HepG2 (cell line): ENCODE data around the gene STRN3. TPM values are rescaled to one million over a fixed set of nuclear protein-coding genes. Genes with fewer than 3 reads are reported as not detected.

Experiments used
- ATAD3A ChIP-seq: sonication (generic); formaldehyde crosslinking; IDR thresholded peaks from 2 replicates; pipeline ENCODE4 v1.4.0; 2020; ENCODE audit warnings: missing genetic modification reagents
- DZIP1 ChIP-seq: sonication (generic); formaldehyde crosslinking; IDR thresholded peaks from 2 replicates; pipeline ENCODE4 v1.5.0; 2020; ENCODE audit warnings: mild to moderate bottlenecking, missing genetic modification reagents
- E2F5 ChIP-seq: sonication (generic); formaldehyde crosslinking; conservative IDR thresholded peaks from 2 replicates; pipeline ENCODE4 v1.4.0; 2020; ENCODE audit warnings: missing genetic modification reagents
- ELK4 ChIP-seq: sonication (generic); formaldehyde crosslinking; IDR thresholded peaks from 2 replicates; pipeline ENCODE4 v1.9.0; 2021; ENCODE audit warnings: missing genetic modification reagents, borderline replicate concordance
- HCFC1 ChIP-seq: fragments of 150-350 bp; IDR thresholded peaks from 2 replicates; pipeline ENCODE4 v1.6.1; 2014; ENCODE audit warnings: low read depth, low read length
- MIER2 ChIP-seq: IDR thresholded peaks from 2 replicates; pipeline ENCODE4 v1.6.1; 2016; ENCODE audit warnings: missing biosample characterization, missing genetic modification reagents
- NCOR1 ChIP-seq: fragments of 200-600 bp; sonication (generic); IDR thresholded peaks from 2 replicates; pipeline ENCODE4 v1.7.0; 2017; ENCODE audit warnings: antibody characterized with exemption, low read length, borderline replicate concordance
- RBM22 ChIP-seq: fragments of 200-400 bp; formaldehyde crosslinking; optimal IDR thresholded peaks from 2 replicates; pipeline ENCODE3; 2017; ENCODE audit warnings: mild to moderate bottlenecking, low read length, moderate library complexity
- SMAD9 ChIP-seq: sonication (generic); formaldehyde crosslinking; IDR thresholded peaks from 2 replicates; pipeline ENCODE4 v1.5.1; 2020; ENCODE audit warnings: mild to moderate bottlenecking, missing genetic modification reagents
- TRAFD1 ChIP-seq: sonication (generic); formaldehyde crosslinking; IDR thresholded peaks from 2 replicates; pipeline ENCODE4 v1.5.1; 2020; ENCODE audit warnings: missing genetic modification reagents, mild to moderate bottlenecking, borderline replicate concordance
- ZBTB4 ChIP-seq: sonication (generic); formaldehyde crosslinking; IDR thresholded peaks from 2 replicates; pipeline ENCODE4 v1.4.0; 2020; ENCODE audit warnings: missing genetic modification reagents, mild to moderate bottlenecking, borderline replicate concordance
- ZFYVE20 ChIP-seq: sonication (generic); formaldehyde crosslinking; IDR thresholded peaks from 2 replicates; pipeline ENCODE4 v1.8.0; 2023; ENCODE audit warnings: low read depth, mild to moderate bottlenecking, moderate library complexity, missing genetic modification reagents, borderline replicate concordance
- ZMYM2 ChIP-seq: sonication (generic); formaldehyde crosslinking; IDR thresholded peaks from 2 replicates; pipeline ENCODE4 v1.8.0; 2022; ENCODE audit warnings: mild to moderate bottlenecking, missing genetic modification reagents
- ZNF10 ChIP-seq: sonication (generic); formaldehyde crosslinking; IDR thresholded peaks from 2 replicates; pipeline ENCODE4 v1.4.0; 2020; ENCODE audit warnings: mild to moderate bottlenecking, low read depth, missing genetic modification reagents, borderline replicate concordance
- ZNF383 ChIP-seq: sonication (generic); formaldehyde crosslinking; IDR thresholded peaks from 2 replicates; pipeline ENCODE4 v1.4.0; 2020; ENCODE audit warnings: missing genetic modification reagents, mild to moderate bottlenecking, borderline replicate concordance
- ZNF558 ChIP-seq: sonication (generic); formaldehyde crosslinking; IDR thresholded peaks from 2 replicates; pipeline ENCODE4 v1.9.0; 2022; ENCODE audit warnings: mild to moderate bottlenecking, missing genetic modification reagents, borderline replicate concordance
- ZNF616 ChIP-seq: sonication (generic); formaldehyde crosslinking; IDR thresholded peaks from 2 replicates; pipeline ENCODE4 v1.5.0; 2020; ENCODE audit warnings: low read depth, mild to moderate bottlenecking, missing genetic modification reagents
- ZNF724P ChIP-seq: sonication (generic); formaldehyde crosslinking; IDR thresholded peaks from 2 replicates; pipeline ENCODE4 v1.8.0; 2022; ENCODE audit warnings: missing genetic modification reagents, borderline replicate concordance
- polyA plus RNA-seq, 8 experiments: library from polyadenylated mRNA; depleted of rRNA in 3 of 8; stranded (reverse) in 7 of 8; unstranded in 1 of 8; fragments of >200 nt; fragmentation: Illumina TruSeq in 4 of 8; extraction: Trizol in 4 of 8; gene quantifications; 2 replicates each; pipeline versions ENCODE4 v1.2.1 to v1.2.3, GENCODE V29; 2011 to 2016; ENCODE audit warnings: low read depth in 4 of 8, missing spikeins in 1 of 8, mixed read lengths in 1 of 8; ENCODE audit not compliant: insufficient read depth in 1 of 8
- total RNA-seq, 5 experiments: library from RNA; depleted of rRNA; stranded (reverse); fragments of >200 nt; fragmentation: Illumina TruSeq; extraction: Trizol; gene quantifications; 2 replicates each; pipeline ENCODE4 v1.2.3, GENCODE V29; 2016; ENCODE audit warnings: low read depth in 1 of 5

The STRN3 gene
- total and polyA plus RNA-seq, 2 of the 13 experiments (the other 11 are each of a cell fraction or from before 2014, with no cell fraction given) = 49.4 to 123 TPM

GRCh38 chr14:30958555-30959407, 67.4 kb downstream of the STRN3 start (continued):
- TF ChIP-seq ZNF724P (CRISPR knock-in tag) (no peak), ZMYM2 (CRISPR knock-in tag) (0 out of 2 replicates have a peak, but pooled peaks have one; percentile 46), NCOR1 (no peak), ZFYVE20 (CRISPR knock-in tag) (no peak), ZNF10 (CRISPR knock-in tag) (no peak), ZNF558 (CRISPR knock-in tag) (no peak), E2F5 (CRISPR knock-in tag) (no peak), ZNF616 (CRISPR knock-in tag) (no peak), ATAD3A (CRISPR knock-in tag) (no peak), SMAD9 (CRISPR knock-in tag) (0 out of 2 replicates have a peak, but pooled peaks have one; percentile 11), RBM22 (peak; percentile 95), ELK4 (CRISPR knock-in tag) (no peak), DZIP1 (no peak), ZNF383 (CRISPR knock-in tag) (no peak), MIER2 (CRISPR knock-in tag) (no peak), HCFC1 (no peak), TRAFD1 (CRISPR knock-in tag) (no peak), ZBTB4 (no peak)
